Kidney epithelial cell (primary cell): Measurements from ENCODE around the gene ZNF189. TPM values are rescaled to one million over a fixed set of nuclear protein-coding genes. Genes with fewer than 3 reads are reported as not detected.
A peak's percentile ranks its signal among the peaks of the same experiment; 100 is the strongest.
"Not testable (repeated sequence)": the region's sequence is repeated elsewhere in the genome, so short reads cannot be mapped to it uniquely, and the experiment has no call there.

Experiments
- DNase-seq: peaks from one replicate; pipeline ENCODE4 v3.0.0-alpha.2; 2010; ENCODE audit warnings: low read depth
- H3K27me3 ChIP-seq: 2 replicates; pipeline ENCODE4 v1.6.0; 2011; ENCODE audit warnings: low read length; ENCODE audit not compliant: control insufficient read depth, insufficient read depth
- H3K36me3 ChIP-seq: 2 replicates; pipeline ENCODE4 v1.5.1; 2011; ENCODE audit warnings: low read length; ENCODE audit not compliant: control insufficient read depth, insufficient read depth
- H3K4me3 ChIP-seq: 2 replicates; pipeline ENCODE4 v1.5.1; 2011; ENCODE audit warnings: low read depth, mild to moderate bottlenecking, control low read depth, low read length
- total RNA-seq: library from RNA; depleted of rRNA; stranded (reverse); fragments of >200 nt; gene quantifications from 2 replicates; pipeline ENCODE4 v1.2.3, GENCODE V29; 2015
- TF ChIP-seq, protein P1 (sequence below): IDR thresholded peaks from 2 replicates; pipeline ENCODE4 v1.5.1; 2011; ENCODE audit warnings: mild to moderate bottlenecking, moderate library complexity, low read length, control low read depth, inconsistent platforms; ENCODE audit not compliant: insufficient read depth, poor library complexity, severe bottlenecking

ZNF189 gene
- total RNA-seq, 1 donor from 2014 or later: 11.0 TPM

GRCh38 chr9:101381118-101381517 is 17.5 kb upstream of the ZNF189 start:
- Histone ChIP-seq H3K36me3 (no peaks in the 10 kb centered on the region), H3K4me3 (no peak overlapping the region), H3K27me3 (no peaks in the 10 kb centered on the region)
- no peak for DNase-seq
- TF ChIP-seq, protein P1, sequence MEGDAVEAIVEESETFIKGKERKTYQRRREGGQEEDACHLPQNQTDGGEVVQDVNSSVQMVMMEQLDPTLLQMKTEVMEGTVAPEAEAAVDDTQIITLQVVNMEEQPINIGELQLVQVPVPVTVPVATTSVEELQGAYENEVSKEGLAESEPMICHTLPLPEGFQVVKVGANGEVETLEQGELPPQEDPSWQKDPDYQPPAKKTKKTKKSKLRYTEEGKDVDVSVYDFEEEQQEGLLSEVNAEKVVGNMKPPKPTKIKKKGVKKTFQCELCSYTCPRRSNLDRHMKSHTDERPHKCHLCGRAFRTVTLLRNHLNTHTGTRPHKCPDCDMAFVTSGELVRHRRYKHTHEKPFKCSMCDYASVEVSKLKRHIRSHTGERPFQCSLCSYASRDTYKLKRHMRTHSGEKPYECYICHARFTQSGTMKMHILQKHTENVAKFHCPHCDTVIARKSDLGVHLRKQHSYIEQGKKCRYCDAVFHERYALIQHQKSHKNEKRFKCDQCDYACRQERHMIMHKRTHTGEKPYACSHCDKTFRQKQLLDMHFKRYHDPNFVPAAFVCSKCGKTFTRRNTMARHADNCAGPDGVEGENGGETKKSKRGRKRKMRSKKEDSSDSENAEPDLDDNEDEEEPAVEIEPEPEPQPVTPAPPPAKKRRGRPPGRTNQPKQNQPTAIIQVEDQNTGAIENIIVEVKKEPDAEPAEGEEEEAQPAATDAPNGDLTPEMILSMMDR: no peak

- TF ChIP-seq, protein P1: no peak
- H3K27me3 ChIP-seq: no peaks in the 10 kb centered on the region
- H3K4me3 ChIP-seq: no peak overlapping the region
- H3K36me3 ChIP-seq: no peaks in the 10 kb centered on the region
- DNase-seq: no peak
Measured at GRCh38 chr9:101381833-101382342, 16.8 kb upstream of the ZNF189 start.

DNA sequence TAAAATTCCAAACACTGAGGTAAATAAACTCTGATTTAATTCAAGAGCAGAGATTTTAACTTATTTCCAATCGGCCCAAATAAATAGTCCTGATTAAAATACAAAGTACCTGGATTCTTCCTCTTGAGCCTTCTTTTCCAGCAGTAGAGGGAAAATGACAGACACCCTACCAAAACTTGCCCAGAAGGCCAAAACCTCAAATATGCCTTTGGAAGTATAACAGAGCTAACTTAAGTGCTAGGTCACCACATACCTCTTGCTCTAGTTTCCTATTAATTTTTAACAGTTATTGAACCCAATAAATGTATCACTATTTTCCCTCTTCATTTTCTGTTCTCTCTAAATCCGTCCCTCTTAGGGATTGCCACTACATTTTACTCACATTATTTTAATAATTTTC is 15.3 kb upstream of the ZNF189 start:
- Histone ChIP-seq H3K4me3 (no peak overlapping the region), H3K27me3 (no peaks in the 10 kb centered on the region), H3K36me3 (no peaks in the 10 kb centered on the region)
- no peak for DNase-seq
- TF ChIP-seq, protein P1: no peak

GRCh38 chr9:101384873-101385536 is 13.6 kb upstream of the ZNF189 start, which contains the start of gene BAAT:
BAAT (minus strand) TSS chr9:101385006; CDS start chr9:101371404, 13,602 bp downstream.
- not testable (repeated sequence) for H3K36me3 ChIP-seq, DNase-seq, H3K4me3 ChIP-seq, H3K27me3 ChIP-seq

GRCh38 chr9:101387871-101388506 is 10.7 kb upstream of the ZNF189 start:
- no peak overlapping the region for H3K4me3 ChIP-seq
- H3K36me3 ChIP-seq: no peaks in the 10 kb centered on the region
- DNase-seq: peak; percentile 16
- TF ChIP-seq, protein P1: peak; percentile 73
- H3K27me3 ChIP-seq: no peaks in the 10 kb centered on the region

- H3K27me3 ChIP-seq: no peaks in the 10 kb centered on the region
- DNase-seq: no peak
- H3K36me3 ChIP-seq: no peaks in the 10 kb centered on the region
- no peak overlapping the region for H3K4me3 ChIP-seq
- TF ChIP-seq, protein P1: peak; percentile 43
Measured at GRCh38 chr9:101388507-101388993, 10.1 kb upstream of the ZNF189 start.
